Measurements from ENCODE around the gene LCN15.

The LCN15 gene

GRCh38 chr9:136720251-136720897 is 43.9 kb downstream of the LCN15 start:
- Histone ChIP-seq H2BK5ac (ENCODE audit: low read length) (peak overlapping the region; percentile 84), H2AFZ (ENCODE audit: low read length) (peak overlapping the region; percentile 63), H2AK5ac (ENCODE audit: low read depth, low read length) (peak overlapping the region; percentile 92), H4K91ac (ENCODE audit: low read depth, low read length, poor library complexity) (no peak overlapping the region), H3K4me2 (ENCODE audit: insufficient read depth, low read length, poor library complexity, severe bottlenecking) (peak overlapping the region; percentile 40), H3K4me1 (ENCODE audit: control insufficient read depth in 2 of 2, insufficient read depth in 1 of 2, low read depth in 1 of 2, low read length in 2 of 2) (peaks cover 19 to 22% of the 10 kb centered on the region in 2 donors), H3K14ac (ENCODE audit: low read length) (peak overlapping the region; percentile 99), H3K9me3 (replicated peaks in 1 of 2; ENCODE audit: control insufficient read depth in 2 of 2, insufficient read depth in 1 of 2, low read depth in 1 of 2, low read length in 2 of 2) (no peaks in the 10 kb centered on the region), H4K8ac (ENCODE audit: low read depth, low read length) (no peak overlapping the region), H3K23ac (ENCODE audit: low read depth, low read length, poor library complexity) (peak overlapping the region; percentile 93), H3K4me3 (ENCODE audit: low read length in 2 of 2) (peak overlapping the region in 1 of 2 donors; percentile 32), H3K9ac (ENCODE audit: low read depth, low read length, poor library complexity) (peak overlapping the region; percentile 78), H2BK15ac (ENCODE audit: low read length) (no peak overlapping the region), H3K79me1 (ENCODE audit: low read depth, low read length) (peaks cover 11% of the 10 kb centered on the region), H3K27me3 (ENCODE audit: control insufficient read depth in 3 of 3, insufficient read depth in 3 of 3, low read depth in 1 of 3, low read length in 3 of 3) (no peaks in the 10 kb centered on the region), H2BK12ac (ENCODE audit: low read length) (no peak overlapping the region), H3K27ac (replicated peaks; ENCODE audit: low read length) (peak overlapping the region; percentile 78), H3K36me3 (replicated peaks in 1 of 2; ENCODE audit: control insufficient read depth in 2 of 2, insufficient read depth in 2 of 2, low read length in 2 of 2) (peaks cover 28 to 51% of the 10 kb centered on the region in 2 donors), H3K18ac (ENCODE audit: low read length) (peak overlapping the region; percentile 90), H3K4ac (ENCODE audit: low read length) (no peak overlapping the region), H2BK120ac (ENCODE audit: low read depth, low read length) (no peak overlapping the region)
- peak; percentile 71 for DNase-seq (ENCODE audit: low spot score)
- WGBS, 2 donors (ENCODE audit: extremely low coverage in 2 of 2, insufficient read length in 2 of 2, insufficient replicate concordance in 1 of 2) = no CpG with 5 or more reads among the region's 20 CpGs

GRCh38 chr9:136719195-136719880 is 45.0 kb downstream of the LCN15 start:
- peaks cover 16% of the 10 kb centered on the region for H3K79me1 ChIP-seq (ENCODE audit: low read depth, low read length)
- H2BK5ac ChIP-seq (ENCODE audit: low read length) = no peak overlapping the region

GRCh38 chr9:136718345-136719194 is 45.7 kb downstream of the LCN15 start:
- Histone ChIP-seq H4K8ac (ENCODE audit: low read depth, low read length) (no peak overlapping the region), H2BK15ac (ENCODE audit: low read length) (no peak overlapping the region), H3K36me3 (replicated peaks in 1 of 2; ENCODE audit: control insufficient read depth in 2 of 2, insufficient read depth in 2 of 2, low read length in 2 of 2) (peaks cover 16 to 33% of the 10 kb centered on the region in 2 donors), H3K27me3 (ENCODE audit: control insufficient read depth in 3 of 3, insufficient read depth in 3 of 3, low read depth in 1 of 3, low read length in 3 of 3) (no peaks in the 10 kb centered on the region), H3K4me2 (ENCODE audit: insufficient read depth, low read length, poor library complexity, severe bottlenecking) (no peak overlapping the region), H2BK12ac (ENCODE audit: low read length) (no peak overlapping the region), H3K9me3 (replicated peaks in 1 of 2; ENCODE audit: control insufficient read depth in 2 of 2, insufficient read depth in 1 of 2, low read depth in 1 of 2, low read length in 2 of 2) (no peaks in the 10 kb centered on the region), H3K4me1 (ENCODE audit: control insufficient read depth in 2 of 2, insufficient read depth in 1 of 2, low read depth in 1 of 2, low read length in 2 of 2) (peaks cover 26 to 31% of the 10 kb centered on the region in 2 donors), H3K18ac (ENCODE audit: low read length) (no peak overlapping the region), H2BK5ac (ENCODE audit: low read length) (no peak overlapping the region), H3K79me1 (ENCODE audit: low read depth, low read length) (peaks cover 19% of the 10 kb centered on the region), H3K27ac (replicated peaks; ENCODE audit: low read length) (no peak overlapping the region), H2AFZ (ENCODE audit: low read length) (no peak overlapping the region), H3K4ac (ENCODE audit: low read length) (no peak overlapping the region), H3K23ac (ENCODE audit: low read depth, low read length, poor library complexity) (peak overlapping the region; percentile 58), H3K14ac (ENCODE audit: low read length) (no peak overlapping the region), H3K4me3 (ENCODE audit: low read length in 2 of 2) (no peak overlapping the region), H3K9ac (ENCODE audit: low read depth, low read length, poor library complexity) (no peak overlapping the region), H4K91ac (ENCODE audit: low read depth, low read length, poor library complexity) (no peak overlapping the region), H2BK120ac (ENCODE audit: low read depth, low read length) (no peak overlapping the region), H2AK5ac (ENCODE audit: low read depth, low read length) (peak overlapping the region; percentile 26)
- no CpG with 5 or more reads among the region's 20 CpGs for WGBS, 2 donors (ENCODE audit: extremely low coverage in 2 of 2, insufficient read length in 2 of 2, insufficient replicate concordance in 1 of 2)
- DNase-seq (ENCODE audit: low spot score) = no peak

More at GRCh38 chr9:136719195-136719880, 45.0 kb downstream of the LCN15 start:
- Histone ChIP-seq H4K91ac (ENCODE audit: low read depth, low read length, poor library complexity) (no peak overlapping the region), H3K4ac (ENCODE audit: low read length) (no peak overlapping the region), H3K27ac (replicated peaks; ENCODE audit: low read length) (peak overlapping the region; percentile 78), H2BK12ac (ENCODE audit: low read length) (no peak overlapping the region), H3K36me3 (replicated peaks in 1 of 2; ENCODE audit: control insufficient read depth in 2 of 2, insufficient read depth in 2 of 2, low read length in 2 of 2) (peaks cover 23 to 40% of the 10 kb centered on the region in 2 donors), H2AK5ac (ENCODE audit: low read depth, low read length) (peak overlapping the region; percentile 79), H3K4me3 (ENCODE audit: low read length in 2 of 2) (no peak overlapping the region), H3K14ac (ENCODE audit: low read length) (peak overlapping the region; percentile 25), H3K9me3 (replicated peaks in 1 of 2; ENCODE audit: control insufficient read depth in 2 of 2, insufficient read depth in 1 of 2, low read depth in 1 of 2, low read length in 2 of 2) (no peaks in the 10 kb centered on the region), H3K23ac (ENCODE audit: low read depth, low read length, poor library complexity) (peak overlapping the region; percentile 89), H3K4me2 (ENCODE audit: insufficient read depth, low read length, poor library complexity, severe bottlenecking) (no peak overlapping the region), H3K9ac (ENCODE audit: low read depth, low read length, poor library complexity) (peak overlapping the region; percentile 84), H3K27me3 (ENCODE audit: control insufficient read depth in 3 of 3, insufficient read depth in 3 of 3, low read depth in 1 of 3, low read length in 3 of 3) (no peaks in the 10 kb centered on the region), H4K8ac (ENCODE audit: low read depth, low read length) (peak overlapping the region; percentile 3), H3K18ac (ENCODE audit: low read length) (peak overlapping the region; percentile 90), H2AFZ (ENCODE audit: low read length) (no peak overlapping the region), H3K4me1 (ENCODE audit: control insufficient read depth in 2 of 2, insufficient read depth in 1 of 2, low read depth in 1 of 2, low read length in 2 of 2) (peaks cover 22 to 25% of the 10 kb centered on the region in 2 donors), H2BK120ac (ENCODE audit: low read depth, low read length) (no peak overlapping the region), H2BK15ac (ENCODE audit: low read length) (peak overlapping the region; percentile 64)
- no peak for DNase-seq (ENCODE audit: low spot score)
- no CpG with 5 or more reads among the region's 24 CpGs for WGBS, 2 donors (ENCODE audit: extremely low coverage in 2 of 2, insufficient read length in 2 of 2, insufficient replicate concordance in 1 of 2)

Data from neuronal stem cell (in vitro differentiated cells).